GM12875 (cell line): ENCODE results near the gene STARD13.

Source experiments
- H3K4me3 ChIP-seq: one replicate; pipeline ENCODE4 v1.5.1; 2011; ENCODE audit warnings: low read depth, low read length, control low read depth
- CTCF ChIP-seq: IDR thresholded peaks from 2 replicates; pipeline ENCODE4 v1.5.1; 2011; ENCODE audit warnings: low read depth, mild to moderate bottlenecking, control low read depth, inconsistent platforms, low read length, moderate library complexity, borderline replicate concordance; ENCODE audit not compliant: insufficient read depth

Gene STARD13

GRCh38 chr13:33111414-33112110 is 174.0 kb downstream of the STARD13 start:
- no peak overlapping the region for H3K4me3 ChIP-seq
- TF ChIP-seq CTCF, result no peak

- H3K4me3 ChIP-seq, result peak overlapping the region; percentile 12
- no peak for TF ChIP-seq CTCF
These were observed 174.7 kb downstream of the STARD13 start for GRCh38 chr13:33110713-33111413.

- H3K4me3 ChIP-seq, result no peak overlapping the region
- TF ChIP-seq CTCF, result no peak
These were observed 175.2 kb downstream of the STARD13 start for GRCh38 chr13:33110386-33110712.

GRCh38 chr13:33109801-33110200 is 175.8 kb downstream of the STARD13 start:
- peak; percentile 80 for TF ChIP-seq CTCF
- H3K4me3 ChIP-seq, result peak overlapping the region; percentile 13

- no peak overlapping the region for H3K4me3 ChIP-seq
These were observed 176.3 kb downstream of the STARD13 start for GRCh38 chr13:33109271-33109697.

GRCh38 chr13:33108620-33109019 is 176.9 kb downstream of the STARD13 start:
- TF ChIP-seq CTCF, result no peak
- H3K4me3 ChIP-seq, result no peak overlapping the region

More at GRCh38 chr13:33109271-33109697, 176.3 kb downstream of the STARD13 start:
- TF ChIP-seq CTCF, result no peak

GRCh38 chr13:33107361-33107760 is 178.2 kb downstream of the STARD13 start:
- no peak overlapping the region for H3K4me3 ChIP-seq
- no peak for TF ChIP-seq CTCF
